NB4 (cell line): ENCODE results near the gene TP73.

Source experiments
- DNase-seq: peaks from one replicate; pipeline ENCODE4 v3.0.0; 2010; ENCODE audit warnings: low read depth
- H3K4me3 ChIP-seq: one replicate; pipeline ENCODE4 v1.5.1; 2011; ENCODE audit warnings: mild to moderate bottlenecking, low read depth, low read length, moderate library complexity
- MYC ChIP-seq: IDR thresholded peaks from 2 replicates; pipeline ENCODE4 v1.6.1; 2011; ENCODE audit warnings: low read depth, low read length
- POLR2A ChIP-seq: IDR thresholded peaks from 2 replicates; pipeline ENCODE4 v1.6.1; 2011; ENCODE audit warnings: mild to moderate bottlenecking; ENCODE audit not compliant: insufficient read length; ENCODE audit errors: extremely low read depth
- TF ChIP-seq, protein P1 (sequence below): IDR thresholded peaks from 2 replicates; pipeline ENCODE4 v1.6.1; 2011; ENCODE audit warnings: low read depth, low read length
- TF ChIP-seq, protein P2 (sequence below): IDR thresholded peaks from one replicate; pipeline ENCODE4 v1.5.1; 2012; ENCODE audit warnings: low read depth, low read length

The TP73 gene

DNA sequence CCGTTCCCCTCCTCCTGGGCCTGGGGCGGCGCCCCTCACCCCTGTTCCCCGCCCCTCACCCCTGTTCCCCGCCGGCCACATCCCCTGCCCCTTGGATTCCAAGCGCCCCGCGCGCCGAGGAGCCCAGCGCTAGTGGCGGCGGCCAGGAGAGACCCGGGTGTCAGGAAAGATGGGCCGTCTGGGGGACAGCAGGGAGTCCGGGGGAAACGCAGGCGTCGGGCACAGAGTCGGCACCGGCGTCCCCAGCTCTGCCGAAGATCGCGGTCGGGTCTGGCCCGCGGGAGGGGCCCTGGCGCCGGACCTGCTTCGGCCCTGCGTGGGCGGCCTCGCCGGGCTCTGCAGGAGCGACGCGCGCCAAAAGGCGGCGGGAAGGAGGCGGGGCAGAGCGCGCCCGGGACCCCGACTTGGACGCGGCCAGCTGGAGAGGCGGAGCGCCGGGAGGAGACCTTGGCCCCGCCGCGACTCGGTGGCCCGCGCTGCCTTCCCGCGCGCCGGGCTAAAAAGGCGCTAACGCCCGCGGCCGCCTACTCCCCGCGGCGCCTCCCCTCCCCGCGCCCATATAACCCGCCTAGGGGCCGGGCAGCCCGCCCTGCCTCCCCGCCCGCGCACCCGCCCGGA is at the start of gene TP73:
Gene TP73 (plus strand): TSS at position 587 of the 618 bp plus-strand sequence. CDS start 29,850 bp downstream, outside the sequence.
- DNase-seq = peak; percentile 61
- H3K4me3 ChIP-seq = no peak within 1 kb of the TSS

DNA sequence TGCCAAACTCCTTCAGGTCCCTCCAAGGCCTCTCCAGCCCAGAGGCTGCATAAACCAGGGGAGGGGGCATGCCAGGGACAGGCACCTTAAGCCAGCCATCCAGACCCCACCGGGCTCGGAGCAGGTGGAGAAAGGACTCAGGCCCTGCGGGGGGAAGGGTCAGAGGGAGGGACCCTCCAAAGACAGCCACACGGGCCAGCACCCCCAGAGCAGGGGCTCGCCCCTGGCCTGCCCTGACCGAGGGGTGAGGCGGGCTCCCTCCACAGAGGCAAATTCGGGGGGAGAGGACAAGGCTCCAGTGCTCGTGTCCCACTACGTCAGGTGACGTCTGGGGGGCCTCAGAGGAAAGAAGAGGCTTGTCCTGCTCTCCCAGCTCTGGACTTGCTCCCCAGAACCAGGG is 49.2 kb upstream of the TP73 start:
- no peak for DNase-seq
- TF ChIP-seq MYC = no peak
- TF ChIP-seq, protein P1, sequence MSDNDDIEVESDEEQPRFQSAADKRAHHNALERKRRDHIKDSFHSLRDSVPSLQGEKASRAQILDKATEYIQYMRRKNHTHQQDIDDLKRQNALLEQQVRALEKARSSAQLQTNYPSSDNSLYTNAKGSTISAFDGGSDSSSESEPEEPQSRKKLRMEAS = no peak
- H3K4me3 ChIP-seq = no peak overlapping the region

More for the DNA sequence above, at the start of gene TP73:
- no peak for TF ChIP-seq MYC
- TF ChIP-seq, protein P2, sequence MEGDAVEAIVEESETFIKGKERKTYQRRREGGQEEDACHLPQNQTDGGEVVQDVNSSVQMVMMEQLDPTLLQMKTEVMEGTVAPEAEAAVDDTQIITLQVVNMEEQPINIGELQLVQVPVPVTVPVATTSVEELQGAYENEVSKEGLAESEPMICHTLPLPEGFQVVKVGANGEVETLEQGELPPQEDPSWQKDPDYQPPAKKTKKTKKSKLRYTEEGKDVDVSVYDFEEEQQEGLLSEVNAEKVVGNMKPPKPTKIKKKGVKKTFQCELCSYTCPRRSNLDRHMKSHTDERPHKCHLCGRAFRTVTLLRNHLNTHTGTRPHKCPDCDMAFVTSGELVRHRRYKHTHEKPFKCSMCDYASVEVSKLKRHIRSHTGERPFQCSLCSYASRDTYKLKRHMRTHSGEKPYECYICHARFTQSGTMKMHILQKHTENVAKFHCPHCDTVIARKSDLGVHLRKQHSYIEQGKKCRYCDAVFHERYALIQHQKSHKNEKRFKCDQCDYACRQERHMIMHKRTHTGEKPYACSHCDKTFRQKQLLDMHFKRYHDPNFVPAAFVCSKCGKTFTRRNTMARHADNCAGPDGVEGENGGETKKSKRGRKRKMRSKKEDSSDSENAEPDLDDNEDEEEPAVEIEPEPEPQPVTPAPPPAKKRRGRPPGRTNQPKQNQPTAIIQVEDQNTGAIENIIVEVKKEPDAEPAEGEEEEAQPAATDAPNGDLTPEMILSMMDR = no peak

DNA sequence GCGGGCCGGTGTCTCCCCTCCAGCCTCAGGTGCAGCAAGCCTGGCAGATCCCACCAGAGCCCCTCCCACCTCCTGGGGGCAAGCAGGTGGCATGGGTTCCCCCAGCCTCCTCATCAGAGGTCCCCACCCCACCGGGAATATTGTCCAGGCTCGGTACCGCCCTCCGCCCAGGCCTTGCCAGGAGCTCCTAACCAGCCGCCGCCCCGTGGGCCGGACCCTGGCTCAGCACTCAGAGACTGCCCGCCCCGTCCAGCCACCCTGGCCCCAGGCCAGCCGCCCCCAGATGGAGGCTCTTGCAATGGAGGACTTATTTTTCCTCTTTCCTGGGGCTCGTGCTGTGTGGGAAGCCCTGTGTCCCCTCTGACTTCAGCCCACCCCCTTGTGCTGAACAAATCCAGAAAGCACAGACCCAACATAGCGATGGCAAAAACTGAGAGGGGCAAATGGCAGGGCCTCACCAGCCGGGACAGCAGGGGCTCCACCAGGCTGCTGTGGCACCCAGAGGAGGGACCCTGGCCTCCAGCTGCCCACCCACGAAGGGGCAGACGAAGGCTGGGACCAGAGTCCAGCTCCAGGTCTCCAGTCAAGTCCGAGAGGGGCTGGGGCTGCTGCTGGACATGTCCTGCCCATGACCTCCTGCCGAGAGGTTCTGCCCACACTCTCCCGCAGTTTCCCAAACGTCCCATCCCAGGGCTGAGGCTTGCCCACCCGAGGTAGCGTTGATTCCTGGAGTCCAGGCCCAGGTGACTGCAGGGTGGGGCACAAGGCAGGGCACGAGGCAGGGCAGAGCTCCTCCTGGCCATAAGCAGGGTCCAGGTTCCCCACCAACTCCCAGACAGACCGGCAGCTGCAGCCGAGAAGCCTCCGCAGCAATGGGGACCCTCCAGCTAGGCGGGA is 48.5 kb upstream of the TP73 start:
- no peak overlapping the region for H3K4me3 ChIP-seq
- no peak for DNase-seq
- TF ChIP-seq POLR2A = no peak
- TF ChIP-seq, protein P2 = no peak

DNA sequence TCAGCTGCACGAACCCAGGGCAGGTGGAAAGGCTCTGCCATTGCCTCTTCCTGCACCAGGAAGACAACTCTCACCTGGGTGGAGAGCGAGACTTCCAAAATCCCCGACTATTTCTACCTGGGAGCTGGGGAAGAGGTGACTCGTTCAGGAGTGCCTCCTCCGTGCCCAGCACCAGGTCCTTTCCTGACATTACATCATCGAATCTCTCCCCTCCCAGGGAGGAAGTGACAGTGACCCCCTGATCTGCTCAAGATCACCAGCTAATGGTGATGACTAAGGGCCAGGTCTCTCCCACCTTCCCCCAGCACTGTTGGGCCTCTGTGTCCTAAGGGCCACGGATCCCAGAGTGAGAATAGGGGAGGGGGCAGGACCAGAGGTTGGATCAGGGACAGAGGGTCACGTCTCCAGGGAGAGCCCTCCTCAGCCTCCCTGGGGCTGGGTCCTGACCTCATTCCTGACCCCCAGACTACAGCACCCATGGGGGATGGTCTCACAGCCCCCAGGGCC is 47.8 kb upstream of the TP73 start:
- TF ChIP-seq, protein P2 = no peak
- TF ChIP-seq, protein P1 = no peak
- TF ChIP-seq POLR2A = no peak
- no peak for TF ChIP-seq MYC
- DNase-seq = peak; percentile 32
- no peak overlapping the region for H3K4me3 ChIP-seq

DNA sequence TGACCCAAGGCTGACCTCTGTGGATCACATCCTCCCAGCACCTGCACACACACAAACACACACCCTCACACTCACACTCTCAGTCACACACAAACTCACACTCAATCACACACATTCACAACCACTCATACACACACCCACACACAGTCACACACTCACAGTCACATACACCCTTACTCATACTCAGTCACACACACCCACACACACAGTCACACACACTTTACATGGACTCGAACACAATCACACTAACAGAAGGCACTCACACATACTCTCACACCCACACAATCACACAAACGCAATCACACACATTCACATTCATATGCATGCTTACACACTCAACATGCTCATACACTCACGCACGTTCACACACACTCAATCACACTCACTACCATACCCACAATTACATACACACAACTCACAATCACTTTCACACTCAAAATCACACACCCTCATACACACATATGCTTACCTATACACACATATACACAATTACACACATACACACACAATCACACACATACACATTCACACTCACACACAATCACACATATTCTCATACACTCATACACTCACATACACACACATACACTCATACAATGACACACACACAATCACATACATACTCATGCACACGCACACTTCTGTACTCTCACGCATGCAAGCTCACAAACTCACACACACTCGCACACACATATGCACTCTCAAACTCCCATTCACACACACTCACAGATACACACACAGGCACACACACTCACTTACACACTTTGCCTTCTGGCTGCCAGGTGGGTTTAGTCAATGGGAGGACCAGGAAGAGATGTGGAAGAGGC is 47.1 kb upstream of the TP73 start:
- no peak for DNase-seq
- no peak for TF ChIP-seq MYC
- TF ChIP-seq, protein P2 = no peak
- no peak for TF ChIP-seq POLR2A
- TF ChIP-seq, protein P1 = no peak
- no peak overlapping the region for H3K4me3 ChIP-seq
